AG10803 (cell line): Measurements from ENCODE around the gene PEMT.

ENCODE experiments used
- DNase-seq: peaks from one replicate; pipeline ENCODE4 v3.0.0; 2010; ENCODE audit warnings: low read depth
- H3K4me3 ChIP-seq: 2 replicates; pipeline ENCODE4 v1.5.1; 2011; ENCODE audit warnings: mild to moderate bottlenecking, low read length, control low read depth
- CTCF ChIP-seq: conservative IDR thresholded peaks from 2 replicates; pipeline ENCODE4 v1.5.1; 2011; ENCODE audit warnings: mild to moderate bottlenecking, low read length, control low read depth, inconsistent platforms

PEMT gene

GRCh38 chr17:17504341-17505140 is 87.0 kb downstream of the PEMT start:
- H3K4me3 ChIP-seq: no peak overlapping the region
- no peak for TF ChIP-seq CTCF
- DNase-seq: no peak

GRCh38 chr17:17503566-17504130 is 87.9 kb downstream of the PEMT start:
- H3K4me3 ChIP-seq: no peak overlapping the region
- no peak for DNase-seq
- no peak for TF ChIP-seq CTCF

GRCh38 chr17:17502741-17503565 is 88.6 kb downstream of the PEMT start:
- no peak overlapping the region for H3K4me3 ChIP-seq
- TF ChIP-seq CTCF: no peak
- no peak for DNase-seq

- no peak for DNase-seq
- no peak overlapping the region for H3K4me3 ChIP-seq
- no peak for TF ChIP-seq CTCF
Observed at GRCh38 chr17:17500999-17501605, 90.4 kb downstream of the PEMT start.

GRCh38 chr17:17499402-17500145 is 91.9 kb downstream of the PEMT start:
- DNase-seq: no peak
- H3K4me3 ChIP-seq: no peak overlapping the region
- TF ChIP-seq CTCF: no peak

GRCh38 chr17:17498606-17499301 is 92.8 kb downstream of the PEMT start:
- no peak for DNase-seq
- H3K4me3 ChIP-seq: no peak overlapping the region
- no peak for TF ChIP-seq CTCF
